ENCODE measurements around the gene SRBD1. TPM values are rescaled to one million over a fixed set of nuclear protein-coding genes. Genes with fewer than 3 reads are reported as not detected.
A peak's percentile ranks its signal among the peaks of the same experiment; 100 is the strongest.

Gene SRBD1
- total RNA-seq, 5 donors from 2014 or later (not counting 1 experiment from before 2014, with no cell fraction given) = 16.1 to 22.8 (median 20.7) TPM

DNA sequence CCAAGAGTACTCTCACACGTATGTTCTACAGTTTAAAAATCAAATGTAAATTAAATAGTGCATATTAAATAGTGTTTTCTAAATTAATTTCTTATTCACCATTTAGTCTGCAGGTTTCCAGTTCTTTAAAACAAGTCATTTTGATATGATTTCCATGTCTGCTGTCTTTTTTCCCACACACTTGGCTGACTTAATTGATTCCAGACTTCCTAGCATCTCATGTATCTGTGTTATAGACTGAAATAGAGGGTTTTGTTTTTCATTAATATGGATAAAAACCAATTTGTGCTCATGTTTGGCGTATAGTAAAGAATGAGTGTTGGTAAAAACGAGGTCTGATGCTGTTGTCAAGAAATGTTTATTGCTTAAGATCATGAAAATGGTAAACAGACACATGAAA lies 104.3 kb downstream of the SRBD1 start:
- ATAC-seq (replicated peaks in 1 of 4) (no peak), DNase-seq (no peak)
- Histone ChIP-seq H3K4me1 (ENCODE audit: control insufficient read depth in 1 of 2, extremely low read depth in 1 of 2, insufficient read depth in 2 of 2, low read length in 2 of 2) (no peaks in the 10 kb centered on the region), H3K36me3 (ENCODE audit: control insufficient read depth in 2 of 2, extremely low read depth in 1 of 2, insufficient read depth in 1 of 2, low read length in 1 of 2) (peaks cover 0 to 3% of the 10 kb centered on the region in 2 donors), H3K9me3 (no peaks in the 10 kb centered on the region), H3K4me3 (ENCODE audit: control insufficient read depth in 1 of 2, extremely low read depth in 1 of 2, low read length in 1 of 2) (no peak overlapping the region), H3K27me3 (replicated peaks in 1 of 2; ENCODE audit: control insufficient read depth in 2 of 2, extremely low read depth in 1 of 2, insufficient read depth in 2 of 2, low read length in 1 of 2) (no peaks in the 10 kb centered on the region), H3K27ac (ENCODE audit: low read length) (no peak overlapping the region)
- Mint-ChIP-seq H3K9me3 (no peaks in the 10 kb centered on the region), H3K27ac (no peak overlapping the region), H3K4me3 (no peak overlapping the region), H3K36me3 (peaks cover 40% of the 10 kb centered on the region), H3K4me1 (peaks cover 0 to 6% (median 0%) of the 10 kb centered on the region in 3 donors), H3K27me3 (no peaks in the 10 kb centered on the region)
- ChIA-PET POLR2A (no interaction called here), CTCF (interaction anchor here (0.9 to 1.8 kb wide), 2 partner anchors 10 to 13 kb away, joined by 3 to 4 read pairs; no protein-coding TSS in a partner anchor)
- 100% methylated on average over 1 of the region's 3 CpGs for WGBS (ENCODE audit: insufficient coverage)

DNA sequence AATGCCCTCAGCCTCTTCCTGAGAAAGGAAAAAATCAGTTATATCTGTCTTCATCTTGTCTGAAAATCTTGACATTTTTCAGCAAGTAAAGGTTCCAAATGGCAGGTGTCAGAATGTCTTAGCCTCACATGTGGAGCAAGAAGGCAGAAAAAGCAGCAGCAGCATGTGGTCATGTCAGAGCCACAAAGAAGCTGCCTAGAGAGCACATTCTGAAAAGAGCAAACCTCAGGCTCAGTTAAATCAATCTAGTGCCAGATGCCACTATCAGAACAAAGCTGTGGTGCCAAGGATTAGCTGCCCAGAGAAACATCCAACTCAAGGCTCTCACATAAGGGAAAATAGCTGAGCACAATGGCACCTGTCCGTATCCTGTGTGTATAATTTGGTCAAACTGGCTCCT lies 105.9 kb downstream of the SRBD1 start:
- Histone ChIP-seq H3K36me3 (ENCODE audit: control insufficient read depth in 2 of 2, extremely low read depth in 1 of 2, insufficient read depth in 1 of 2, low read length in 1 of 2) (peaks cover 0 to 3% of the 10 kb centered on the region in 2 donors), H3K9me3 (no peaks in the 10 kb centered on the region), H3K27me3 (replicated peaks in 1 of 2; ENCODE audit: control insufficient read depth in 2 of 2, extremely low read depth in 1 of 2, insufficient read depth in 2 of 2, low read length in 1 of 2) (no peaks in the 10 kb centered on the region), H3K27ac (ENCODE audit: low read length) (no peak overlapping the region), H3K4me1 (ENCODE audit: control insufficient read depth in 1 of 2, extremely low read depth in 1 of 2, insufficient read depth in 2 of 2, low read length in 2 of 2) (no peaks in the 10 kb centered on the region), H3K4me3 (ENCODE audit: control insufficient read depth in 1 of 2, extremely low read depth in 1 of 2, low read length in 1 of 2) (no peak overlapping the region)
- ChIA-PET CTCF (no interaction called here), POLR2A (no interaction called here)
- whole genome bisulfite sequencing (ENCODE audit: insufficient coverage) = no CpG with 5 or more reads among the region's 1 CpG
- H3K4me3 Mint-ChIP-seq = no peak overlapping the region
- DNase-seq (no peak), ATAC-seq (replicated peaks in 1 of 4) (no peak)
- H3K36me3 Mint-ChIP-seq = peaks cover 25% of the 10 kb centered on the region
- peaks cover 0 to 6% (median 0%) of the 10 kb centered on the region in 3 donors for H3K4me1 Mint-ChIP-seq
- H3K27me3 Mint-ChIP-seq = no peaks in the 10 kb centered on the region
- no peak overlapping the region for H3K27ac Mint-ChIP-seq
- H3K9me3 Mint-ChIP-seq = no peaks in the 10 kb centered on the region

DNA sequence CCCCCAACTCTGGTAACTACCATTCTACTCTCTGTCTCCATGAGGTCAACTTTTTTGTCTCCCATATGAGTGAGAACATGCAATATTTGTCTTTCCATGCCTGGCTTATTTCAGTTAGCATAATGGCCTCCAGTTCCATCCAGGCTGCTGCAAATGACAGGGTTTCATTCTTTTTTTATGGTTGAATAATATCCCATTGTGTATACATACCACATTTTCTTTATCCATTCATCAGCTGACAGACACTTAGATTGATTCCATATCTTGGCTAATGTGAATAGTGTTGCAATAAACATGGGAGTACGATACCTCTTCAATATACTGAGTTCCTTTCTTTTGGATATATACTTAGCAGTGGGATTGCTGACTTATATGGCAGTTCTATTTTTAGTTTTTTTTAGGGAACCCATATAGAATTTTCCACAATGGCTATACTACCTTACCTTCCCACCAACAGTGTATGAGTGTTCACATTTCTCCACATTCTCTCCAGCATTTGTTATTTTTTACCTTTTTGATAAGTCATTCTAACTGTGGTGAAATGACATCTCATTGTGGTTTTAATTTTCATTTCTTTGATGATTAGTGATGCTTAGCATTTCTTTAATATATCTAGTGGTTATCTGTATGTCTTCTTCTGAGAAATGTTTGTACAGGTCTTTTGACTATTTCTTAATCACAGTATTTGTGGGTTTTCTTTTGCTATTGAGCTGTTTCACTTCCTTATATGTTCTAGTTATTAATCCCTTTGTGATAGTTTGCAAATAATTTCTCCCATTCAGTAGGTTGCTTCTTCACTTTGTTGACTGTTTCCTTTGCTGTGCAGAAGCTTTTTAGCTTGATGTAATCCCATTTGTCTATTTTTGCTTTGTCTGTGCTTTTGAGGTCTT lies 112.2 kb downstream of the SRBD1 start:
- Histone ChIP-seq H3K9me3 (no peaks in the 10 kb centered on the region), H3K36me3 (ENCODE audit: control insufficient read depth in 2 of 2, extremely low read depth in 1 of 2, insufficient read depth in 1 of 2, low read length in 1 of 2) (no peaks in the 10 kb centered on the region), H3K27ac (ENCODE audit: low read length) (no peak overlapping the region), H3K4me3 (ENCODE audit: control insufficient read depth in 1 of 2, extremely low read depth in 1 of 2, low read length in 1 of 2) (no peak overlapping the region), H3K4me1 (ENCODE audit: control insufficient read depth in 1 of 2, extremely low read depth in 1 of 2, insufficient read depth in 2 of 2, low read length in 2 of 2) (no peaks in the 10 kb centered on the region), H3K27me3 (replicated peaks in 1 of 2; ENCODE audit: control insufficient read depth in 2 of 2, extremely low read depth in 1 of 2, insufficient read depth in 2 of 2, low read length in 1 of 2) (no peaks in the 10 kb centered on the region)
- no peak overlapping the region for H3K27ac Mint-ChIP-seq
- ChIA-PET CTCF (interaction anchor here in 1 of 2 donors (0.8 kb wide), 1 partner anchor 10 kb away, joined by 5 read pairs; no protein-coding TSS in a partner anchor), POLR2A (no interaction called here)
- DNase-seq = no peak
- H3K27me3 Mint-ChIP-seq = no peaks in the 10 kb centered on the region
- H3K4me1 Mint-ChIP-seq = peaks cover 0 to 15% (median 8%) of the 10 kb centered on the region in 3 donors
- no CpG with 5 or more reads among the region's 1 CpG for WGBS (ENCODE audit: insufficient coverage)
- H3K9me3 Mint-ChIP-seq = no peaks in the 10 kb centered on the region
- peaks cover 13% of the 10 kb centered on the region for H3K36me3 Mint-ChIP-seq
- ATAC-seq (replicated peaks in 1 of 4) = no peak
- H3K4me3 Mint-ChIP-seq = no peak overlapping the region

DNA sequence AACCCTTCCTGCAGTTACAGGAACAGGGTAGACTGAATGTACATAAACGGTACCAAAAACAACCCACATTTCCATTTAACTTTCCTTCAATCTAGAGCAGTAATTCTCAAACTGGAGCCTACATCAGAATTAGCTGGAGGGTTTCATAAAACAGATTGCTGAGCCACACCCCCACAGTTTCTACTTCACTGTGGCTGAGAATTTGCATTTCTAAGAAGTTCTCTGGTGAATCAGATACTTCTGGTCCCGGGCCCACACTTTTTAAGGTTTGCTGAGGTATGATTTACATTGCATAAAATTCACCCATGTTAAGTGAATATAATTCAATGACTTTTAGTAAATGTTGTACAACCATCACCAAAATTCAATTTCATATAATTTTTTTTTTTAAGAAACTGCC lies 113.7 kb downstream of the SRBD1 start:
- Histone ChIP-seq H3K4me1 (ENCODE audit: control insufficient read depth in 1 of 2, extremely low read depth in 1 of 2, insufficient read depth in 2 of 2, low read length in 2 of 2) (no peaks in the 10 kb centered on the region), H3K36me3 (ENCODE audit: control insufficient read depth in 2 of 2, extremely low read depth in 1 of 2, insufficient read depth in 1 of 2, low read length in 1 of 2) (no peaks in the 10 kb centered on the region), H3K27me3 (replicated peaks in 1 of 2; ENCODE audit: control insufficient read depth in 2 of 2, extremely low read depth in 1 of 2, insufficient read depth in 2 of 2, low read length in 1 of 2) (no peaks in the 10 kb centered on the region), H3K4me3 (ENCODE audit: control insufficient read depth in 1 of 2, extremely low read depth in 1 of 2, low read length in 1 of 2) (no peak overlapping the region), H3K9me3 (no peaks in the 10 kb centered on the region), H3K27ac (ENCODE audit: low read length) (no peak overlapping the region)
- ChIA-PET POLR2A (interaction anchor here in 1 of 2 donors (0.6 to 0.8 kb wide), 2 partner anchors 79 to 115 kb away, joined by 3 to 4 read pairs; no protein-coding TSS in a partner anchor), CTCF (no interaction called here)
- peaks cover 0 to 15% (median 8%) of the 10 kb centered on the region in 3 donors for H3K4me1 Mint-ChIP-seq
- no peak overlapping the region for H3K4me3 Mint-ChIP-seq
- DNase-seq = no peak
- ATAC-seq (replicated peaks in 1 of 4) = no peak
- H3K27me3 Mint-ChIP-seq = no peaks in the 10 kb centered on the region
- peak overlapping the region in 1 of 2 donors; percentile 64 for H3K27ac Mint-ChIP-seq
- 0% methylated on average over 1 of the region's 2 CpGs for WGBS (ENCODE audit: insufficient coverage)
- H3K36me3 Mint-ChIP-seq = peaks cover 10% of the 10 kb centered on the region
- H3K9me3 Mint-ChIP-seq = no peaks in the 10 kb centered on the region

DNA sequence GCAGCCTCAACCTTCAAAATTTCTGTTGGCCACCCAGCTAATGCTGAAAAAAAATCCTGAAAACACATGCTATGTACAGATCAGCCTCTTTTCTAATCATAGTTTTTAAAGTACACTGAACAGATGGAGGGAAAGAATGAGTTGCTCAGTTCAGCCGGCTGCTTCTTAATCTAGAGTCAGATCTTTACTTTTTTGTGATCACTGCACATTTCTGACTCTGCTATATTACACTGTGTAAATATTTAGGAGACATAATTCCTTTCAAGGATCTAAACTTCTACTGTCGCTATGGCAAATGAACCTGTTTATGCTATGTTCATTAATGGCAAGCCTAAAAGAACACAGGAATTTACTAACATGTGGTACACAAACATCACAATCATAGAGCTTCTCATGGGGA lies 114.2 kb downstream of the SRBD1 start:
- Mint-ChIP-seq H3K36me3 (peaks cover 8% of the 10 kb centered on the region), H3K9me3 (no peaks in the 10 kb centered on the region), H3K27ac (peak overlapping the region in 1 of 2 donors; percentile 64), H3K4me1 (peaks cover 0 to 15% (median 8%) of the 10 kb centered on the region in 3 donors), H3K27me3 (no peaks in the 10 kb centered on the region), H3K4me3 (no peak overlapping the region)
- no peaks in the 10 kb centered on the region for H3K27me3 ChIP-seq (replicated peaks in 1 of 2; ENCODE audit: control insufficient read depth in 2 of 2, extremely low read depth in 1 of 2, insufficient read depth in 2 of 2, low read length in 1 of 2)
- CTCF ChIA-PET = no interaction called here
- POLR2A ChIA-PET = interaction anchor here in 1 of 2 donors (0.8 kb wide), 1 partner anchor 115 kb away, joined by 3 read pairs; no protein-coding TSS in a partner anchor
- H3K4me1 ChIP-seq (ENCODE audit: control insufficient read depth in 1 of 2, extremely low read depth in 1 of 2, insufficient read depth in 2 of 2, low read length in 2 of 2) = no peaks in the 10 kb centered on the region
- no peaks in the 10 kb centered on the region for H3K9me3 ChIP-seq
- DNase-seq (no peak), ATAC-seq (replicated peaks in 1 of 4) (no peak)
- H3K27ac ChIP-seq (ENCODE audit: low read length) = no peak overlapping the region
- no peaks in the 10 kb centered on the region for H3K36me3 ChIP-seq (ENCODE audit: control insufficient read depth in 2 of 2, extremely low read depth in 1 of 2, insufficient read depth in 1 of 2, low read length in 1 of 2)
- 100% methylated on average over 1 of the region's 2 CpGs for WGBS (ENCODE audit: insufficient coverage)
- no peak overlapping the region for H3K4me3 ChIP-seq (ENCODE audit: control insufficient read depth in 1 of 2, extremely low read depth in 1 of 2, low read length in 1 of 2)

DNA sequence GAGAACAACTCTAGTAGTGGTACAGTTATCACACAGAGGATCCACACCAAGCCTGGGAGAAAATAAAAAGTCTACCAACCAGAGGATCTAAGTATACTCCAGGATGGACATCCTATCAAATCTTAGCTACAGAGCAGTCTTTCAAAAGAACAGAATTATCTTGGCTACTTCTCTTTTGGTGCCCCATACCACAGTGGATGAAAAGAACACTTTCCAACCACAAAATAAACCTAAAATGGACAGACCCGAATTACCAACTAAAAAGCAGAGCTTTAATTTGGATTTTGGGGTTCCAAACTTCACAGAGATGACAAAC lies 116.1 kb downstream of the SRBD1 start:
- WGBS (ENCODE audit: insufficient coverage) = no CpG with 5 or more reads among the region's 1 CpG
- DNase-seq = no peak
- Mint-ChIP-seq H3K9me3 (no peaks in the 10 kb centered on the region), H3K4me3 (no peak overlapping the region), H3K27ac (peak overlapping the region in 1 of 2 donors; percentile 53), H3K27me3 (no peaks in the 10 kb centered on the region), H3K4me1 (peaks cover 0 to 15% (median 8%) of the 10 kb centered on the region in 3 donors), H3K36me3 (peaks cover 7% of the 10 kb centered on the region)
- ChIA-PET CTCF (interaction anchor here (0.6 to 2.4 kb wide), 8 partner anchors 15 to 1015 kb away, joined by 3 to 20 read pairs (median 4); no protein-coding TSS in a partner anchor), POLR2A (interaction anchor here in 1 of 2 donors (0.6 kb wide), 1 partner anchor 1016 kb away, joined by 8 read pairs; no protein-coding TSS in a partner anchor)
- ATAC-seq (replicated peaks in 1 of 4) = no peak
- H3K4me3 ChIP-seq (ENCODE audit: control insufficient read depth in 1 of 2, extremely low read depth in 1 of 2, low read length in 1 of 2) = no peak overlapping the region
- H3K36me3 ChIP-seq (ENCODE audit: control insufficient read depth in 2 of 2, extremely low read depth in 1 of 2, insufficient read depth in 1 of 2, low read length in 1 of 2) = no peaks in the 10 kb centered on the region
- H3K27ac ChIP-seq (ENCODE audit: low read length) = no peak overlapping the region
- no peaks in the 10 kb centered on the region for H3K4me1 ChIP-seq (ENCODE audit: control insufficient read depth in 1 of 2, extremely low read depth in 1 of 2, insufficient read depth in 2 of 2, low read length in 2 of 2)
- H3K27me3 ChIP-seq (replicated peaks in 1 of 2; ENCODE audit: control insufficient read depth in 2 of 2, extremely low read depth in 1 of 2, insufficient read depth in 2 of 2, low read length in 1 of 2) = no peaks in the 10 kb centered on the region
- H3K9me3 ChIP-seq = no peaks in the 10 kb centered on the region

Measured in T-cell (primary cell).